B cell (primary cell): ENCODE measurements around the gene PEX13. TPM values are rescaled to one million over a fixed set of nuclear protein-coding genes. Genes with fewer than 3 reads are reported as not detected.
"Not testable (repeated sequence)": the region's sequence is repeated elsewhere in the genome, so short reads cannot be mapped to it uniquely, and the experiment has no call there.

ENCODE experiments used
- ATAC-seq: fragments of 200-7000 bp; cut with Tn5 transposase; one replicate; pipeline ENCODE4 v1.10.0; 2021; ENCODE audit warnings: low read depth, mild to moderate bottlenecking, moderate number of reproducible peaks, moderate library complexity
- CTCF ChIA-PET: fragments of 350-600 bp; sonication (Branson Sonifier 250); formaldehyde crosslinking; loops from one replicate; lab custom pipeline; 2021; ENCODE audit warnings: antibody characterized with exemption, inconsistent platforms; lab: Charles Lee
- POLR2A ChIA-PET: fragments of 350-600 bp; sonication (Branson Sonifier 250); formaldehyde crosslinking; loops from one replicate; lab custom pipeline; 2021; ENCODE audit warnings: antibody characterized with exemption; lab: Charles Lee
- DNase-seq: peaks from one replicate; pipeline ENCODE4 v3.0.0; 2013
- H2AFZ ChIP-seq: 2 replicates; pipeline ENCODE4 v1.6.1; 2012; ENCODE audit warnings: mild to moderate bottlenecking, low read depth, low read length; ENCODE audit not compliant: insufficient read depth, poor library complexity, severe bottlenecking
- H3K27ac ChIP-seq, 2 donors: 1 replicate in 1 of 2; 2 replicates in 1 of 2; pipeline ENCODE4 v1.5.1; 2012 to 2013; ENCODE audit warnings: low read length in 2 of 2, mild to moderate bottlenecking in 2 of 2, moderate library complexity in 1 of 2
- H3K27me3 ChIP-seq, 4 experiments: fragments of 200-600 bp in 1 of 4; sonication (generic) in 1 of 4; replicated peaks in 1 of 4; 1 replicate in 2 of 4; 2 replicates in 2 of 4; pipeline versions ENCODE4 v1.6.1 to v1.7.0; 2013 to 2016; ENCODE audit warnings: low read length in 3 of 4, mild to moderate bottlenecking in 2 of 4, mixed read lengths in 1 of 4, moderate library complexity in 1 of 4; ENCODE audit not compliant: insufficient read depth in 4 of 4, control insufficient read depth in 3 of 4; ENCODE audit errors: control extremely low read depth in 1 of 4
- H3K36me3 ChIP-seq, 2 experiments: replicated peaks in 1 of 2; 1 replicate in 1 of 2; 2 replicates in 1 of 2; pipeline versions ENCODE4 v1.6.1 to v1.7.1; 2013; ENCODE audit warnings: low read length in 1 of 2; ENCODE audit not compliant: insufficient read depth in 2 of 2, control insufficient read depth in 1 of 2; ENCODE audit errors: control extremely low read depth in 1 of 2, extremely low read depth in 1 of 2
- H3K4me1 ChIP-seq, 2 donors: fragments of 200-600 bp in 1 of 2; sonication (generic) in 1 of 2; 1 replicate in 1 of 2; 2 replicates in 1 of 2; pipeline versions ENCODE4 v1.5.1 to v1.6.1; 2013 to 2017; ENCODE audit warnings: low read length in 2 of 2; ENCODE audit not compliant: control insufficient read depth in 2 of 2, insufficient read depth in 2 of 2
- H3K4me2 ChIP-seq: replicated peaks from 2 replicates; pipeline ENCODE3; 2012; ENCODE audit warnings: mild to moderate bottlenecking, low read depth, low read length; ENCODE audit not compliant: poor library complexity, severe bottlenecking
- H3K4me3 ChIP-seq, 5 experiments: fragments of 200-600 bp in 1 of 5; sonication (generic) in 1 of 5; 1 replicate in 3 of 5; 2 replicates in 2 of 5; pipeline versions ENCODE4 v1.5.1 to v1.7.0; 2011 to 2016; ENCODE audit warnings: low read length in 4 of 5, mild to moderate bottlenecking in 4 of 5, low read depth in 2 of 5, control low read depth in 1 of 5, moderate library complexity in 1 of 5; ENCODE audit not compliant: insufficient read depth in 1 of 5; ENCODE audit errors: control extremely low read depth in 1 of 5, extremely low read depth in 1 of 5
- H3K79me2 ChIP-seq: fragments of 200-600 bp; sonication (generic); one replicate; pipeline ENCODE4 v1.6.0; 2016; ENCODE audit warnings: low read length; ENCODE audit not compliant: control insufficient read depth, insufficient read depth
- H3K9ac ChIP-seq: fragments of 200-600 bp; sonication (generic); 2 replicates; pipeline ENCODE4 v1.6.1; 2017; ENCODE audit warnings: mild to moderate bottlenecking, low read length, moderate library complexity
- H3K9me3 ChIP-seq, 3 donors: one replicate each; pipeline versions ENCODE4 v1.6.1 to v1.7.1; 2013; ENCODE audit warnings: low read length in 2 of 3; ENCODE audit not compliant: control insufficient read depth in 2 of 3, insufficient read depth in 1 of 3; ENCODE audit errors: control extremely low read depth in 1 of 3
- H4K20me1 ChIP-seq: 2 replicates; pipeline ENCODE4 v1.6.0; 2012; ENCODE audit warnings: mild to moderate bottlenecking, low read length; ENCODE audit not compliant: insufficient read depth, control insufficient read depth, poor library complexity, severe bottlenecking
- H3K27ac Mint-ChIP-seq: one replicate; pipeline ENCODE4 v1.8.0; 2021; ENCODE audit warnings: mixed read lengths
- H3K27me3 Mint-ChIP-seq: one replicate; pipeline ENCODE4 v1.8.0; 2021; ENCODE audit warnings: mixed read lengths
- H3K4me1 Mint-ChIP-seq: one replicate; pipeline ENCODE4 v1.8.0; 2021; ENCODE audit warnings: mixed read lengths
- H3K4me3 Mint-ChIP-seq: one replicate; pipeline ENCODE4 v1.8.0; 2021; ENCODE audit warnings: mixed read lengths
- H3K9me3 Mint-ChIP-seq: one replicate; pipeline ENCODE4 v1.8.0; 2022; ENCODE audit warnings: mixed read lengths; ENCODE audit not compliant: insufficient read depth
- CTCF ChIP-seq: fragments of 200-600 bp; IDR thresholded peaks from one replicate; pipeline ENCODE4 v1.8.0; 2022; ENCODE audit warnings: antibody characterized with exemption, mild to moderate bottlenecking
- EZH2 ChIP-seq: IDR thresholded peaks from 2 replicates; pipeline ENCODE4 v1.6.1; 2012; ENCODE audit warnings: borderline replicate concordance, low read depth, mild to moderate bottlenecking, moderate library complexity, low read length; ENCODE audit not compliant: insufficient read depth, poor library complexity, severe bottlenecking
- WGBS: methylation state at CpG from one replicate; pipeline ENCODE4 v1.1.5; 2013; ENCODE audit warnings: missing lambda C conversion rate; ENCODE audit not compliant: insufficient coverage; 5-methylcytosine and 5-hydroxymethylcytosine counted together
- intact Hi-C: fragments of 100-400 bp; cut with micrococcal nuclease; formaldehyde crosslinking; loops from one replicate; pipeline ENCODE4 v1.10.0; 2022
- polyA plus RNA-seq: library from polyadenylated mRNA; depleted of rRNA; stranded (reverse); fragments of >200 nt; gene quantifications from 2 replicates; pipeline ENCODE4 v1.2.3, GENCODE V29; 2012
- total RNA-seq, 2 donors: library from RNA; stranded (reverse); fragments of 120-200 nt in 1 of 2; gene quantifications; 1 replicate in 1 of 2; 2 replicates in 1 of 2; pipeline versions ENCODE4 v1.2.3 to v1.2.4, GENCODE V29; 2013 to 2022

Gene PEX13
- total and polyA plus RNA-seq, 2 donors (not counting 1 experiment from before 2014, with no cell fraction given), result 6.1 to 19.8 TPM

- H3K4me3 ChIP-seq, result no peak overlapping the region
- TF ChIP-seq EZH2 (no peak), CTCF (no peak)
- peak overlapping the region; percentile 51 for H3K4me2 ChIP-seq
- POLR2A ChIA-PET, result no interaction called here
- H3K36me3 ChIP-seq, result no peaks in the 10 kb centered on the region
- H3K79me2 ChIP-seq, result no peaks in the 10 kb centered on the region
- CTCF ChIA-PET, result interaction anchor here (1.2 to 1.9 kb wide), 2 partner anchors 11 to 18 kb away, joined by 3 to 5 read pairs; no protein-coding TSS in a partner anchor
- no peak for ATAC-seq
- H3K27ac ChIP-seq, result peak overlapping the region in 1 of 2 donors; percentile 27
- intact Hi-C loops, result no loop called here
- H2AFZ ChIP-seq, result peak overlapping the region; percentile 20
- H3K4me1 ChIP-seq, result peaks cover 33 to 41% of the 10 kb centered on the region in 2 donors
- Mint-ChIP-seq H3K4me3 (peak overlapping the region; percentile 46), H3K27me3 (no peaks in the 10 kb centered on the region), H3K4me1 (peaks cover 52% of the 10 kb centered on the region), H3K9me3 (no peaks in the 10 kb centered on the region), H3K27ac (peak overlapping the region; percentile 90)
- no peaks in the 10 kb centered on the region for H3K27me3 ChIP-seq
- H3K9me3 ChIP-seq, result no peaks in the 10 kb centered on the region
- 20% methylated on average over 1 of the region's 3 CpGs for WGBS
- no peak for DNase-seq
- no peaks in the 10 kb centered on the region for H4K20me1 ChIP-seq
- H3K9ac ChIP-seq, result no peak overlapping the region
These were observed 37.3 kb upstream of the PEX13 start for GRCh38 chr2:60980071-60980815.

- 100% methylated on average over 1 of the region's 3 CpGs for WGBS
- H3K4me3 ChIP-seq, DNase-seq, H3K9ac ChIP-seq, H2AFZ ChIP-seq, H3K4me2 ChIP-seq, H3K27me3 Mint-ChIP-seq, H3K27me3 ChIP-seq, H3K9me3 Mint-ChIP-seq, H3K36me3 ChIP-seq, H3K9me3 ChIP-seq, CTCF ChIA-PET, H3K27ac ChIP-seq, ATAC-seq, H4K20me1 ChIP-seq, H3K27ac Mint-ChIP-seq, H3K4me3 Mint-ChIP-seq, intact Hi-C loops, H3K79me2 ChIP-seq: not testable (repeated sequence)
- H3K4me1 Mint-ChIP-seq, result peaks cover 50% of the 10 kb centered on the region
- POLR2A ChIA-PET, result interaction anchor here (1.1 kb wide), 1 partner anchor 10 kb away, joined by 3 read pairs; no protein-coding TSS in a partner anchor
- peaks cover 43 to 48% of the 10 kb centered on the region in 2 donors for H3K4me1 ChIP-seq
These were observed 35.5 kb upstream of the PEX13 start for GRCh38 chr2:60982066-60982465.
